Measurements from ENCODE around the gene ERCC6L. TPM values are rescaled to one million over a fixed set of nuclear protein-coding genes. Genes with fewer than 3 reads are reported as not detected.

Gene ERCC6L
- total RNA-seq, 4 donors from 2014 or later, result 0.06 to 0.13 TPM; not detected in 2

- Histone ChIP-seq H3K4me3 (no peak overlapping the region), H3K27me3 (no peaks in the 10 kb centered on the region), H3K36me3 (peaks cover 17 to 91% (median 76%) of the 10 kb centered on the region in 4 donors), H3K4me1 (peaks cover 14 to 43% (median 23%) of the 10 kb centered on the region in 4 donors), H3K27ac (replicated peaks in 1 of 4) (no peak overlapping the region), H3K9me3 (no peaks in the 10 kb centered on the region)
- intact Hi-C loops (cut with DNase I), result no loop called here
- WGBS, result 62% methylated on average over 3 of the region's 3 CpGs
- DNase-seq (ENCODE audit: extremely low spot score), result no peak
- TF ChIP-seq POLR2AphosphoS5 (IDR thresholded peaks at IDR 0.05) (no peak), CTCF (IDR thresholded peaks at IDR 0.05) (no peak), EP300 (IDR thresholded peaks at IDR 0.05) (no peak)
Observed at GRCh38 chrX:72271091-72271788, 32.4 kb upstream of the ERCC6L start.

GRCh38 chrX:72270316-72270866 is 31.6 kb upstream of the ERCC6L start:
- Histone ChIP-seq H3K27ac (replicated peaks in 1 of 4) (peak overlapping the region in 1 of 4 donors; percentile 14), H3K27me3 (no peaks in the 10 kb centered on the region), H3K9me3 (no peaks in the 10 kb centered on the region), H3K36me3 (peaks cover 17 to 84% (median 73%) of the 10 kb centered on the region in 4 donors), H3K4me1 (peaks cover 6 to 34% (median 15%) of the 10 kb centered on the region in 4 donors), H3K4me3 (no peak overlapping the region)
- TF ChIP-seq POLR2A (IDR thresholded peaks at IDR 0.05; ENCODE audit: low read depth) (no peak), EP300 (IDR thresholded peaks at IDR 0.05) (no peak), POLR2AphosphoS5 (IDR thresholded peaks at IDR 0.05) (no peak), CTCF (IDR thresholded peaks at IDR 0.05) (no peak)
- WGBS, result 89% methylated on average over 4 of the region's 5 CpGs
- DNase-seq (ENCODE audit: extremely low spot score), result no peak
- intact Hi-C loops (cut with DNase I), result no loop called here

GRCh38 chrX:72269671-72270251 is 30.9 kb upstream of the ERCC6L start:
- 50% methylated on average over 3 of the region's 3 CpGs for WGBS
- no peaks in the 10 kb centered on the region for H3K27me3 ChIP-seq
- intact Hi-C loops (cut with DNase I), result no loop called here
- H3K27ac ChIP-seq (replicated peaks in 1 of 4), result peak overlapping the region in 2 of 4 donors; percentile 22 to 42
- DNase-seq (ENCODE audit: extremely low spot score), result no peak
- no peak overlapping the region for H3K4me3 ChIP-seq
- H3K36me3 ChIP-seq, result peaks cover 17 to 78% (median 68%) of the 10 kb centered on the region in 4 donors
- peaks cover 1 to 28% (median 9%) of the 10 kb centered on the region in 4 donors for H3K4me1 ChIP-seq
- TF ChIP-seq POLR2A (IDR thresholded peaks at IDR 0.05; ENCODE audit: low read depth) (no peak), CTCF (IDR thresholded peaks at IDR 0.05) (no peak), EP300 (IDR thresholded peaks at IDR 0.05) (no peak), POLR2AphosphoS5 (IDR thresholded peaks at IDR 0.05) (no peak)
- no peaks in the 10 kb centered on the region for H3K9me3 ChIP-seq

- Histone ChIP-seq H3K27me3 (no peaks in the 10 kb centered on the region), H3K4me3 (no peak overlapping the region), H3K27ac (replicated peaks in 1 of 4) (peak overlapping the region in 1 of 4 donors; percentile 22), H3K36me3 (peaks cover 17 to 68% (median 59%) of the 10 kb centered on the region in 4 donors), H3K9me3 (no peaks in the 10 kb centered on the region), H3K4me1 (peaks cover 0 to 18% (median 2%) of the 10 kb centered on the region in 4 donors)
- intact Hi-C loops (cut with DNase I), result no loop called here
- WGBS, result 70% methylated on average over 2 of the region's 2 CpGs
- no peak for TF ChIP-seq CTCF (IDR thresholded peaks at IDR 0.05)
- no peak for TF ChIP-seq POLR2A (IDR thresholded peaks at IDR 0.05; ENCODE audit: low read depth)
- TF ChIP-seq EP300 (IDR thresholded peaks at IDR 0.05), result no peak
- no peak for TF ChIP-seq POLR2AphosphoS5 (IDR thresholded peaks at IDR 0.05)
- no peak for DNase-seq (ENCODE audit: extremely low spot score)
Observed at GRCh38 chrX:72268597-72269365, 30.0 kb upstream of the ERCC6L start.
